HepG2 (cell line): ENCODE measurements around the gene SNX3. TPM values are rescaled to one million over a fixed set of nuclear protein-coding genes. Genes with fewer than 3 reads are reported as not detected.

Experiments used
- BRD4 ChIP-seq: sonication (generic); formaldehyde crosslinking; IDR thresholded peaks from 2 replicates; pipeline ENCODE4 v1.4.0; 2020; ENCODE audit warnings: missing genetic modification reagents
- CREB1 ChIP-seq, 2 experiments: fragments of 450-650 bp in 1 of 2; IDR thresholded peaks; 2 replicates each; pipeline ENCODE4 v1.6.1; 2016 to 2017; ENCODE audit warnings: control low read depth in 1 of 2, mild to moderate bottlenecking in 1 of 2, missing compliant biosample characterization in 1 of 2, missing genetic modification characterization in 1 of 2
- FOXO1 ChIP-seq: sonication (generic); formaldehyde crosslinking; IDR thresholded peaks from 2 replicates; pipeline ENCODE4 v1.4.0; 2020; ENCODE audit warnings: missing genetic modification reagents
- FOXP1 ChIP-seq, 2 experiments: fragments of 450-650 bp in 1 of 2; IDR thresholded peaks; 2 replicates each; pipeline ENCODE4 v1.6.1; 2017 to 2018; ENCODE audit warnings: antibody characterized with exemption in 1 of 2
- HMGXB4 ChIP-seq, 2 experiments: sonication (generic) in 1 of 2; formaldehyde crosslinking in 1 of 2; IDR thresholded peaks; 2 replicates each; pipeline versions ENCODE4 v1.4.0 to v1.6.1; 2018 to 2020; ENCODE audit warnings: missing genetic modification reagents in 2 of 2, borderline replicate concordance in 1 of 2, low read depth in 1 of 2, mild to moderate bottlenecking in 1 of 2, missing biosample characterization in 1 of 2
- HOXD1 ChIP-seq: sonication (generic); formaldehyde crosslinking; IDR thresholded peaks from 2 replicates; pipeline ENCODE4 v1.5.0; 2020; ENCODE audit warnings: missing genetic modification reagents
- MAX ChIP-seq: IDR thresholded peaks from 2 replicates; pipeline ENCODE4 v1.6.1; 2012; ENCODE audit warnings: inconsistent platforms
- MAZ ChIP-seq, 2 experiments: sonication (generic) in 1 of 2; formaldehyde crosslinking in 1 of 2; IDR thresholded peaks; 2 replicates each; pipeline versions ENCODE4 v1.5.0 to v1.6.1; 2012 to 2020; ENCODE audit warnings: low read depth in 2 of 2, mild to moderate bottlenecking in 2 of 2, borderline replicate concordance in 1 of 2, improper control_type of control experiment in 1 of 2, low read length in 1 of 2, missing genetic modification reagents in 1 of 2, moderate library complexity in 1 of 2
- MED13 ChIP-seq: sonication (generic); formaldehyde crosslinking; IDR thresholded peaks from 2 replicates; pipeline ENCODE4 v1.5.0; 2020; ENCODE audit warnings: missing genetic modification reagents
- NR2F1 ChIP-seq, 2 experiments: fragments of 450-650 bp in 1 of 2; formaldehyde crosslinking in 1 of 2; IDR thresholded peaks; 2 replicates each; pipeline versions ENCODE4 v1.5.0 to v1.6.1; 2016 to 2020; ENCODE audit warnings: mild to moderate bottlenecking in 1 of 2, missing compliant biosample characterization in 1 of 2, missing genetic modification reagents in 1 of 2, moderate library complexity in 1 of 2
- SP2 ChIP-seq: sonication (generic); formaldehyde crosslinking; IDR thresholded peaks from 2 replicates; pipeline ENCODE4 v1.5.1; 2020; ENCODE audit warnings: mild to moderate bottlenecking, missing genetic modification reagents
- TFDP2 ChIP-seq: sonication (generic); formaldehyde crosslinking; IDR thresholded peaks from 2 replicates; pipeline ENCODE4 v1.4.0; 2020; ENCODE audit warnings: missing genetic modification reagents
- THAP9 ChIP-seq: sonication (generic); formaldehyde crosslinking; IDR thresholded peaks from 2 replicates; pipeline ENCODE4; 2020; ENCODE audit warnings: missing genetic modification reagents, mild to moderate bottlenecking, borderline replicate concordance
- ZFY ChIP-seq: sonication (generic); formaldehyde crosslinking; IDR thresholded peaks from 2 replicates; pipeline ENCODE4 v1.4.0; 2020; ENCODE audit warnings: missing genetic modification reagents
- ZNF292 ChIP-seq: sonication (generic); formaldehyde crosslinking; IDR thresholded peaks from 2 replicates; pipeline ENCODE4 v1.8.1; 2022; ENCODE audit warnings: mild to moderate bottlenecking, low read depth, missing genetic modification reagents, borderline replicate concordance
- ZNF629 ChIP-seq: sonication (generic); formaldehyde crosslinking; conservative IDR thresholded peaks from 2 replicates; pipeline ENCODE4 v1.5.0; 2020; ENCODE audit warnings: missing genetic modification reagents
- ZNF800 ChIP-seq: sonication (generic); formaldehyde crosslinking; IDR thresholded peaks from 2 replicates; pipeline ENCODE4 v1.4.0; 2020; ENCODE audit warnings: missing genetic modification reagents
- ZSCAN12 ChIP-seq: sonication (generic); formaldehyde crosslinking; IDR thresholded peaks from 2 replicates; pipeline ENCODE4 v1.9.0; 2021; ENCODE audit warnings: mild to moderate bottlenecking, missing genetic modification reagents
- polyA plus RNA-seq, 8 experiments: library from polyadenylated mRNA; depleted of rRNA in 3 of 8; stranded (reverse) in 7 of 8; unstranded in 1 of 8; fragments of >200 nt; fragmentation: Illumina TruSeq in 4 of 8; extraction: Trizol in 4 of 8; gene quantifications; 2 replicates each; pipeline versions ENCODE4 v1.2.1 to v1.2.3, GENCODE V29; 2011 to 2016; ENCODE audit warnings: low read depth in 4 of 8, missing spikeins in 1 of 8, mixed read lengths in 1 of 8; ENCODE audit not compliant: insufficient read depth in 1 of 8
- total RNA-seq, 5 experiments: library from RNA; depleted of rRNA; stranded (reverse); fragments of >200 nt; fragmentation: Illumina TruSeq; extraction: Trizol; gene quantifications; 2 replicates each; pipeline ENCODE4 v1.2.3, GENCODE V29; 2016; ENCODE audit warnings: low read depth in 1 of 5

The SNX3 gene
- total and polyA plus RNA-seq, 2 of the 13 experiments (the other 11 are each of a cell fraction or from before 2014, with no cell fraction given), result 84.9 to 226 TPM

GRCh38 chr6:108294727-108295625 is 34.1 kb upstream of the SNX3 start, which contains the start of gene AFG1L (continued):
- TF ChIP-seq MAX (peak; percentile 93), SP2 (CRISPR knock-in tag) (0 out of 2 replicates have a peak, but pooled peaks have one; percentile 30), CREB1 (IDR thresholded peaks at IDR 0.05) (no peak; the same call in 1 of the 2 replicates), CREB1 (CRISPR knock-in tag; IDR thresholded peaks at IDR 0.05) (peak; percentile 53), BRD4 (CRISPR knock-in tag) (peak; percentile 60), ZSCAN12 (CRISPR knock-in tag) (no peak), THAP9 (peak; percentile 89; the same call in 1 of the 2 replicates), ZFY (CRISPR knock-in tag) (peak; percentile 75), ZNF292 (CRISPR knock-in tag) (no peak), MED13 (CRISPR knock-in tag) (peak; percentile 28; the same call in 1 of the 2 replicates), HOXD1 (peak; percentile 55; the same call in 1 of the 2 replicates), FOXP1 (IDR thresholded peaks at IDR 0.05) (no peak), FOXP1 (CRISPR knock-in tag; IDR thresholded peaks at IDR 0.05) (peak; percentile 24; the same call in 1 of the 2 replicates), MAZ (IDR thresholded peaks at IDR 0.05; ENCODE audit: borderline replicate concordance, low read depth, low read length) (peak; percentile 81), MAZ (CRISPR knock-in tag; IDR thresholded peaks at IDR 0.05; ENCODE audit: low read depth) (peak; percentile 80), HMGXB4 (CRISPR knock-in tag; IDR thresholded peaks at IDR 0.05; ENCODE audit: borderline replicate concordance in 1 of 2, low read depth in 1 of 2) (peak; percentile 68 to 76; a peak in 2 of 4 replicates), ZNF629 (no peak), ZNF800 (CRISPR knock-in tag) (no peak), NR2F1 (CRISPR knock-in tag; IDR thresholded peaks at IDR 0.05) (0 out of 4 replicates have a peak, but pooled peaks of 1 of the 2 experiments have one; percentile 4), TFDP2 (CRISPR knock-in tag) (peak; percentile 56; the same call in 1 of the 2 replicates), FOXO1 (CRISPR knock-in tag) (peak; percentile 40; the same call in 1 of the 2 replicates)
